Measurements from ENCODE around the gene CYP24A1.

The CYP24A1 gene

DNA sequence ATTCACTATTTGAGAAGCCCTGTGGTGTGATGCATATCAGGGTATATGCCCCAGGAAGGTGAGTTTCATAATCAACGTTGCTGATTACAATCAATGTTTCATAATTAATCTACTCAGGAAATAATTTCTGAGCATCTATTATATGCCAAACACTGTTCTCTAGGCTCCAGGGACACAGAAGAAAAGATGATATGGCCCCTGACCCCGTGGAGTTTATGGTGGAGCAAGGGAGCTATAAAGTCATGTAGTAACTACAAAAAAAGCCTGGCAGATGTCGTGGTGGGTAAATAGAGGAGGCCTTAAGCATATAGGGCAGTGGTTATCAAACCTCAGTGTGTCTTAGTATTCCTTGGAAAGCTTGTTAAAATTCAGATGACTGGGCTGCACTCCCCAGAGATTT is 63.3 kb downstream of the CYP24A1 start:
- DNase-seq, result no peak

DNA sequence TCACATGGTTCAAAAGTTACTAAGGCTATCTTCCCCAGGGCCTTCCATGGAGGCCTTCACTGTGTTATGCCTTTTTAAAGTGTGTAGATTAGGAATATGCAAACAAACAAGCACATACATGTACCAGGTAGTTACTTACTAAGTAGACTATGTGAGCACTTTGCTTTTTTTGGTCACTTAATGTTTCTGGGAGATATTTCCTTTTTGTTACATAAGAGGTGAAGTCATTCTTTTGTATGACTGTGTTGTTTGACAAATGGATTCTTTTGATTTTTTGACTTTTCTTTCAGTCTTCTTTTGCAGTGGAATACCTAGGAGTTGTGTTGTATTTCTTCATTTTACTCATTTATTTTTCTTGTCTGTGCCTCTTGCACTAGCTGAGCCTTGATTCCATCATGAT is 63.7 kb downstream of the CYP24A1 start:
- no peak for DNase-seq

- DNase-seq, result no peak
Measured at GRCh38 chr20:54108817-54109216, 65.0 kb downstream of the CYP24A1 start.

DNA sequence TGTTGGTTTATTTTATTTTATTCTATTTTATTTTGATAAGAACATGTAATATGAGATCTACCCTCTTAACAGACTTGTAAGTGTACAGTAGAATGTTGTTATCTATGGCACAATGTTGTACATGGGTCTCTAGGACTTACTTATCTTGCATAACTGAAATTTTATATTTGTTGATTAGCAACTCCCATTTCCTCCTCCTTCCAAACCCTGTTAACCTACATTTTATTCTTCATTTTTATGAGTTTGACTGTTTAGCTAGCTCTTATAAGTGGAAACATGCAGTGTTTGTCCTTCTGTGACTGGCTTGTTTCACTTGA is 65.5 kb downstream of the CYP24A1 start:
- no peak for DNase-seq

DNA sequence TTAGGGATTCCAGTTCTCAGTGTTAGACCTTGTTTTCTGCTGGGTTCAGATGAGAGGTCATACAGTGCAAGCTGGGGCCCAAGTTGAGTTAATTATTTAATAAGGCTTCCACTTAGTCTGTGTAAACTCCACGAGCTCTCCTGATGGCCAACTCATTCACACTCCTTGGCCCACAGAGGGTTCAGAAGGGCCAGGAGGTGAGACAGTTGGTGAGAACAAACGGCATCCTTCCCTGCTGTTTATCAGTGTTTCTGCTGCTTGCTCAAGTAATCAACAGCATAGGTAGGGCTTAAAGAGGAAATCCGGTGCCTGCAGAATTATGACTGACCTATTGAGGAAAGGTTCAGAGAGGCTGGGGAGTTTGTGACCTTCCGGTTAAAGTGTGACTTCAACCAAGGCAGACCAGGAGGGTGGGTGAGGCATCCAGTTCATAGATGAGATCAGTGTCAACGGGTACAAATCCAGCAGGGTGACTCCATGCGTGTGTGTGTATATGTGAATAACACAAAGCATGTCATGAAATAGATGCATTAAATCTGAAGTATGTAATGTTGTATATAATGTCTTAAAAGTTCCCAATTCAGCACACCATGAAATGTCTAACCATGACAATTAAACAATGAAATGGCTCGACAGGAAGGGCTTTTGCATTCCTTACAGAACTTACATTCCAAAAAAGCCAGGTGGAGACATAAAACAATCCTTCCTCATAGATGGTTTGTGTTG is 66.0 kb downstream of the CYP24A1 start:
- no peak for DNase-seq

- DNase-seq, result no peak
Measured at GRCh38 chr20:54107181-54107580, 66.6 kb downstream of the CYP24A1 start.

- no peak for DNase-seq
Measured at GRCh38 chr20:54106162-54106561, 67.6 kb downstream of the CYP24A1 start.

DNA sequence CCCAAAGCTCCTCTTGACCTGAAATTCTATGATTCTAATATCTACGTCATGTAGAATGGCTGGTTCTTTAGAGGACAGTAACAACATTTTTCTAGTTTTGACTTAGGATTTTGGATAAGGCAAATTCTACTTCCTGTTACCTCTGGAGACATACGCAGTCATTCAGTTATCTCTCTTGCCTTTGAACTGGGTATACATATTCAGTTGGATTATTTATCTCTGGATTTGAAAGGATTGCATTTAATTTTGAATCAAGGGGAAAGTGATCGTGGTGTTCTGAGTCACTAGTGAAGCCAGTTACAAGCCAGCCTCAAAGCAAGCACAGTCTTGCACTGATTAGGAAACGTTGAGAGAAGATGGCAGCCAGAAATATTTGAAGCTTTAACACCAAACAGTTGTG is 68.1 kb downstream of the CYP24A1 start:
- no peak for DNase-seq

DNA sequence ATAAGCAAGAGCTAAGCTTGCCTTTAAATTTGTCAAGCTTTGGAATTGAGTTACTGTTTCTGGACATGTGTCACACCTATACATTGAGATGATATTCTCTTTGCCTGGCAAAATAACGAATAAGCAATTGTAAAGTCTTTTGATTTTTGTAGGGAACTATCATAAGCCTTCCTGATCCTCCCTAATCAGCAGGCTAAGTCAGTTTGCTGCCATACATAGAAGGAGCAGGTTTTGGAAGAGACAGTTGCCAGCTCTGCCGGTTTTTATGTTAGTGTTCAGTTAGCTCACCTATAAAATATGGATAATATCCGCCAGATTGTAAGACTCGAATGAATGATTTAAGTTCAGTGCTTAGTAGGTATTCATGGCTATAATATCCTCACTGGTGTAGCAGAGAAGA is 69.0 kb downstream of the CYP24A1 start:
- DNase-seq, result no peak

DNA sequence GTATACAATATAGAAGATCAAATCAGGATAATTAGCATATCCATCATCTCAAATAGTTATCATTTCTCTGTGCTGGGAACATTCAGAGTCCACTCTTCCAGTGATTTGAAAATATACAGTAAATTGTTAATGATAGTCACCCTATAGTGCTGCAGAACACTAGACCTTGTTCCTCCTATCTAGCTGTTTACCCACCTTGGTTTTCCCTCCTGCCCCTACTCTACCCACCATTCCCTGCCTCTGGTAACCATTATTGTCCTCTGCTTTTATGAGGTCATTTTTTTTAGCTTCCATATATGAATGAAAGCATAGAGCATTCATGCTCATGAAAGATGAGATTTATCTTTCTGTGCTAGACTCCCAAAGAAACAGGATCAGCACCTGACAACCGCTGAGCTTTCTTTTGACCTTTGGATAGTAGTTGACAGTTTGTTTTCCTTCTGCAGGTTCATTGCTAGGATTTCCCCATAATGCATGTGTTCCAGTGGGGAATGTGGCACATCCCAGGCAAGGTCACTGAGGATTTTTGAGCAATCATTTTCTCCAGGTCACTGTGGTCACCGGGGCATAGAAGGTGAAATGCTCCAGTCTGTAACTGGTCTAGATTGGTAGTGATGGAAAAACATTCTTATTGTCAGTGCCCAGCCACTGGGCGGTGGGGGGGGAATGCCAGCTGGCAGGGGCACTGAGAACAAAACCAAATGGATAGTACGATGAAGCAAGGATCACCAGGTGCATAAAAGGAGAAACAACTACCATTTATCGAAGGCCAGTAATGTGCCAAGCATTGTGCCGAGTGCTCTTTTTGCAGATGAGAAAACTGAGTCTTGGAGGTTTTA is 69.8 kb downstream of the CYP24A1 start:
- no peak for DNase-seq

Measured in NCI-H1092 (cell line).